SU-DHL-6 (cell line): Measurements from ENCODE around the gene DUSP28.

Experiments
- H2AFZ ChIP-seq: fragments of 200-600 bp; sonication (generic); 2 replicates; pipeline ENCODE4 v1.6.1; 2014; ENCODE audit warnings: low read depth, mild to moderate bottlenecking, moderate library complexity, mixed read lengths, antibody characterized with exemption, low read length; ENCODE audit not compliant: severe bottlenecking
- H3F3A ChIP-seq: fragments of 200-600 bp; shearing (Covaris generic); 2 replicates; pipeline ENCODE4 v1.6.0; 2016; ENCODE audit warnings: antibody characterized with exemption, mild to moderate bottlenecking; ENCODE audit not compliant: insufficient read depth
- H3K27ac ChIP-seq: fragments of 200-600 bp; sonication (generic); 2 replicates; pipeline ENCODE4 v1.5.1; 2016; ENCODE audit warnings: low read depth, mild to moderate bottlenecking, low read length, moderate library complexity, mixed read lengths
- H3K27me3 ChIP-seq: fragments of 200-600 bp; sonication (generic), shearing (Covaris generic); 2 replicates; pipeline ENCODE4 v1.6.0; 2014; ENCODE audit warnings: mild to moderate bottlenecking, low read length
- H3K36me3 ChIP-seq: fragments of 200-600 bp; sonication (generic); 2 replicates; pipeline ENCODE4 v1.6.1; 2014; ENCODE audit warnings: mild to moderate bottlenecking, low read length, mixed read lengths
- H3K4me2 ChIP-seq: fragments of 300-600, 200-600 bp; shearing (Covaris generic), sonication (generic); 2 replicates; pipeline ENCODE4 v1.6.0; 2014; ENCODE audit warnings: low read length, low read depth, mild to moderate bottlenecking; ENCODE audit not compliant: poor library complexity, severe bottlenecking
- H3K4me3 ChIP-seq: fragments of 200-600 bp; sonication (generic); 2 replicates; pipeline ENCODE4 v1.5.1; 2014; ENCODE audit warnings: antibody characterized with exemption, low read length, mild to moderate bottlenecking, mixed read lengths; ENCODE audit not compliant: insufficient read depth, poor library complexity, severe bottlenecking
- H3K79me2 ChIP-seq: fragments of 200-600 bp; sonication (generic); 2 replicates; pipeline ENCODE4 v1.6.1; 2014; ENCODE audit warnings: mild to moderate bottlenecking, low read length, moderate library complexity; ENCODE audit not compliant: insufficient read depth
- H3K9ac ChIP-seq: fragments of 200-600 bp; sonication (generic); 2 replicates; pipeline ENCODE4 v1.7.0; 2014; ENCODE audit warnings: mild to moderate bottlenecking, low read length
- H3K9me2 ChIP-seq: fragments of 200-600 bp; sonication (generic); replicated peaks from 2 replicates; pipeline ENCODE4 v1.6.1; 2014; ENCODE audit warnings: low read length; ENCODE audit not compliant: insufficient read depth
- H3K9me3 ChIP-seq: fragments of 200-600 bp; sonication (generic); 2 replicates; pipeline ENCODE4 v1.6.1; 2014; ENCODE audit warnings: low read length, mixed read lengths; ENCODE audit not compliant: insufficient read depth
- H4K20me1 ChIP-seq: fragments of 200-600 bp; sonication (generic); 2 replicates; pipeline ENCODE4 v1.6.1; 2014; ENCODE audit warnings: low read depth, mild to moderate bottlenecking, antibody characterized with exemption, low read length, moderate library complexity, mixed read lengths
- CTCF ChIP-seq: fragments of 200-600 bp; sonication (generic); IDR thresholded peaks from one replicate; pipeline ENCODE4 v1.5.1; 2017; ENCODE audit warnings: antibody characterized with exemption, mild to moderate bottlenecking, low read length, moderate library complexity; ENCODE audit not compliant: insufficient read depth, poor library complexity, severe bottlenecking
- EZH2phosphoT487 ChIP-seq: fragments of 200-600 bp; sonication (generic), shearing (Covaris generic); conservative IDR thresholded peaks from 2 replicates; pipeline ENCODE4 v1.6.1; 2018; ENCODE audit warnings: mild to moderate bottlenecking, antibody characterized with exemption, low read length, moderate library complexity, mixed read lengths

Gene DUSP28

GRCh38 chr2:240601061-240601830, 41.1 kb downstream of the DUSP28 start:
- Histone ChIP-seq H3K9me3 (no peaks in the 10 kb centered on the region), H3K9me2 (no peaks in the 10 kb centered on the region)

GRCh38 chr2:240601831-240602160, 41.6 kb downstream of the DUSP28 start:
- Histone ChIP-seq H3K27ac (no peak overlapping the region), H3K9ac (no peak overlapping the region), H3K9me3 (no peaks in the 10 kb centered on the region), H3K79me2 (no peaks in the 10 kb centered on the region), H3K36me3 (no peaks in the 10 kb centered on the region), H2AFZ (no peak overlapping the region), H3K4me3 (no peak overlapping the region), H3K27me3 (no peaks in the 10 kb centered on the region), H4K20me1 (no peaks in the 10 kb centered on the region), H3K9me2 (no peaks in the 10 kb centered on the region), H3F3A (no peaks in the 10 kb centered on the region), H3K4me2 (no peak overlapping the region)
- TF ChIP-seq EZH2phosphoT487 (no peak), CTCF (no peak)

More at GRCh38 chr2:240601061-240601830, 41.1 kb downstream of the DUSP28 start:
- no peak overlapping the region for H3K4me2 ChIP-seq
- no peak overlapping the region for H3K9ac ChIP-seq
- TF ChIP-seq EZH2phosphoT487, result no peak
- no peak for TF ChIP-seq CTCF
- H4K20me1 ChIP-seq, result no peaks in the 10 kb centered on the region
- H3K79me2 ChIP-seq, result no peaks in the 10 kb centered on the region
- no peak overlapping the region for H3K4me3 ChIP-seq
- H3K27ac ChIP-seq, result no peak overlapping the region
- H3K27me3 ChIP-seq, result no peaks in the 10 kb centered on the region
- no peaks in the 10 kb centered on the region for H3K36me3 ChIP-seq
- H2AFZ ChIP-seq, result no peak overlapping the region
- H3F3A ChIP-seq, result no peaks in the 10 kb centered on the region

GRCh38 chr2:240602266-240603050, 42.3 kb downstream of the DUSP28 start:
- TF ChIP-seq CTCF (no peak), EZH2phosphoT487 (no peak)
- H3K9ac ChIP-seq, result no peak overlapping the region
- H3K4me3 ChIP-seq, result no peak overlapping the region
- no peaks in the 10 kb centered on the region for H3K27me3 ChIP-seq
- no peaks in the 10 kb centered on the region for H3K79me2 ChIP-seq
- no peaks in the 10 kb centered on the region for H3K36me3 ChIP-seq
- H3K9me2 ChIP-seq, result no peaks in the 10 kb centered on the region
- H4K20me1 ChIP-seq, result no peaks in the 10 kb centered on the region
- H3K27ac ChIP-seq, result no peak overlapping the region
- no peak overlapping the region for H2AFZ ChIP-seq
- no peaks in the 10 kb centered on the region for H3K9me3 ChIP-seq
- H3F3A ChIP-seq, result no peaks in the 10 kb centered on the region
- H3K4me2 ChIP-seq, result no peak overlapping the region
